Ramos (cell line): ENCODE measurements around the gene MRPS33.

Source experiments
- in situ Hi-C: fragments of 300-500 bp; cut with MboI; formaldehyde crosslinking; loops from one replicate; pipeline ENCODE4 v1.14.3; 2022; ENCODE audit warnings: low sequenced_read_pairs; ENCODE audit not compliant: unreplicated experiment

Gene MRPS33

GRCh38 chr7:141013345-141013715, 1.4 kb downstream of the MRPS33 start:
- in situ Hi-C loops, result loop anchor here (10.0 to 25.0 kb wide), 2 partner anchors 199 to 501 kb away; no protein-coding TSS in a partner anchor

- in situ Hi-C loops, result loop anchor here (10.0 to 25.0 kb wide), 2 partner anchors 198 to 501 kb away; no protein-coding TSS in a partner anchor
Measured at GRCh38 chr7:141012696-141013344, 1.9 kb downstream of the MRPS33 start.

GRCh38 chr7:141012044-141012685, 2.6 kb downstream of the MRPS33 start:
- in situ Hi-C loops, result loop anchor here (10.0 to 25.0 kb wide), 2 partner anchors 197 to 500 kb away; no protein-coding TSS in a partner anchor

GRCh38 chr7:141011443-141011842, 3.3 kb downstream of the MRPS33 start:
- in situ Hi-C loops, result loop anchor here (10.0 to 25.0 kb wide), 2 partner anchors 197 to 499 kb away; no protein-coding TSS in a partner anchor

- in situ Hi-C loops, result loop anchor here (25.0 kb wide), 1 partner anchor 491 kb away; no protein-coding TSS in a partner anchor
Measured at GRCh38 chr7:141003172-141004065, 11.3 kb downstream of the MRPS33 start.

- in situ Hi-C loops, result loop anchor here (25.0 kb wide), 1 partner anchor 489 kb away; no protein-coding TSS in a partner anchor
Measured at GRCh38 chr7:141001546-141001945, 13.2 kb downstream of the MRPS33 start.

- in situ Hi-C loops, result loop anchor here (25.0 kb wide), 1 partner anchor 489 kb away; no protein-coding TSS in a partner anchor
Measured at GRCh38 chr7:141001122-141001521, 13.6 kb downstream of the MRPS33 start.

- in situ Hi-C loops, result no loop called here
Measured at GRCh38 chr7:140998715-140999114, 16.0 kb downstream of the MRPS33 start.

- in situ Hi-C loops, result no loop called here
Measured at GRCh38 chr7:140992422-140992821, 22.3 kb downstream of the MRPS33 start.

- in situ Hi-C loops, result no loop called here
Measured at GRCh38 chr7:140990193-140990962, 24.4 kb downstream of the MRPS33 start.

GRCh38 chr7:140989068-140989467, 25.7 kb downstream of the MRPS33 start:
- in situ Hi-C loops, result no loop called here

GRCh38 chr7:140983802-140984201, 30.9 kb downstream of the MRPS33 start:
- in situ Hi-C loops, result no loop called here

- in situ Hi-C loops, result no loop called here
Measured at GRCh38 chr7:140982508-140982907, 32.2 kb downstream of the MRPS33 start.

GRCh38 chr7:140981951-140982350, 32.8 kb downstream of the MRPS33 start:
- in situ Hi-C loops, result no loop called here

GRCh38 chr7:140977741-140978140, 37.0 kb downstream of the MRPS33 start:
- in situ Hi-C loops, result no loop called here

GRCh38 chr7:140972876-140973829, 41.6 kb downstream of the MRPS33 start:
- in situ Hi-C loops, result no loop called here

GRCh38 chr7:140972344-140972743, 42.4 kb downstream of the MRPS33 start:
- in situ Hi-C loops, result no loop called here

GRCh38 chr7:140967438-140967837, 47.3 kb downstream of the MRPS33 start:
- in situ Hi-C loops, result no loop called here
